Pancreas (tissue), 10 donors: ENCODE data around the gene TUBGCP3. TPM values are rescaled to one million over a fixed set of nuclear protein-coding genes. Genes with fewer than 3 reads are reported as not detected.

ENCODE experiments used
- ATAC-seq, 4 donors: fragments of 200-7000 bp; cut with Tn5 transposase; one replicate each; pipeline versions ENCODE4 v1.8.0 to v1.9.1; 2020; ENCODE audit warnings: mild to moderate bottlenecking in 4 of 4, moderate library complexity in 4 of 4
- DNase-seq, 6 donors: peaks; one replicate each; pipeline ENCODE4 v3.0.0-alpha.2; 2020
- FAIRE-seq: peaks from 2 replicates; lab custom pipeline; 2012; peaks lifted over from hg19 to GRCh38; lab: Jason Lieb, UNC
- H3K27ac ChIP-seq, 4 donors: fragments of 200-600 bp; sonication (generic); 1 replicate in 3 of 4; 2 replicates in 1 of 4; pipeline versions ENCODE4 v1.5.0 to v1.8.0; 2020
- H3K27me3 ChIP-seq, 4 donors: fragments of 200-600 bp; one replicate each; pipeline ENCODE4 v1.8.0; 2021
- H3K36me3 ChIP-seq, 3 donors: fragments of 200-600 bp; sonication (generic) in 1 of 3; one replicate each; pipeline versions ENCODE4 v1.5.0 to v1.8.0; 2020 to 2021
- H3K4me1 ChIP-seq, 3 donors: fragments of 200-600 bp; one replicate each; pipeline ENCODE4 v1.8.0; 2021
- H3K4me3 ChIP-seq, 4 donors: fragments of 200-600 bp; sonication (generic) in 2 of 4; one replicate each; pipeline versions ENCODE4 v1.5.0 to v1.8.0; 2020 to 2021
- H3K9me3 ChIP-seq, 4 donors: fragments of 200-600 bp; one replicate each; pipeline ENCODE4 v1.8.0; 2021
- CTCF ChIP-seq, 4 donors: fragments of 200-600 bp; sonication (generic) in 3 of 4; IDR thresholded peaks; one replicate each; pipeline versions ENCODE4 v1.5.0 to v1.8.0; 2021; ENCODE audit warnings: antibody characterized with exemption in 4 of 4
- WGBS, 2 donors: extraction: QIAGEN DNeasy Blood & Tissue Kit; methylation state at CpG; one replicate each; pipeline ENCODE4 v1.1.7; 2013; 5-methylcytosine and 5-hydroxymethylcytosine counted together
- intact Hi-C, 3 donors: fragments of 100-400 bp; cut with DNase I; formaldehyde crosslinking; loops; one replicate each; pipeline versions ENCODE4 v1.11.1 to v1.14.2; 2022
- polyA plus RNA-seq, 2 donors: library from polyadenylated mRNA; stranded (reverse); fragments of 200-250 nt; gene quantifications; one replicate each; pipeline ENCODE4 v1.2.3, GENCODE V29; 2013
- total RNA-seq, 6 donors: library from RNA; stranded (reverse); fragmentation: NEBNext Ultra II Directional in 4 of 6; extraction: Animal tissue kit (Norgen Biotek cat#: 25700) in 4 of 6; gene quantifications; one replicate each; pipeline versions ENCODE4 v1.2.1 to v1.2.4, GENCODE V29; 2021 to 2023
- donor health status: healthy with polysubstance abuse.
- donor health status: DM: no; HTN: no; CAD: no; lungs with moderate emphysema.
- donor health status: DM: no; HTN: no; CAD: no.
- donor health status: control.
- donor health status: control.
- donor health status: Bipolar disorder and iron deficiency.
- donor health status: DM: yes; HTN: yes; CAD: no.
- donor health status: DM: no; HTN: no; CAD: no.
- donor health status: DM: no; HTN: no; CAD: no.
- donor health status: DM: yes; HTN: yes; CAD: no.

Gene TUBGCP3
- total and polyA plus RNA-seq, 8 donors = 6.3 to 20.2 (median 12.6) TPM

- no peak overlapping the region for H3K4me3 ChIP-seq
- ATAC-seq = no peak
- no peaks in the 10 kb centered on the region for H3K27me3 ChIP-seq
Observed at GRCh38 chr13:112526146-112526853, 61.7 kb downstream of the TUBGCP3 start.

GRCh38 chr13:112525356-112525945 lies 62.5 kb downstream of the TUBGCP3 start:
- ATAC-seq = no peak
- FAIRE-seq = no peak
- TF ChIP-seq CTCF (IDR thresholded peaks at IDR 0.05) = no peak
- H3K27ac ChIP-seq = no peak overlapping the region
- DNase-seq = no peak
- H3K9me3 ChIP-seq = no peaks in the 10 kb centered on the region
- H3K4me1 ChIP-seq = no peaks in the 10 kb centered on the region
- intact Hi-C loops = no loop called here
- WGBS, 2 donors = 91 to 97% methylated on average over 7 of the region's 7 CpGs
- H3K4me3 ChIP-seq = no peak overlapping the region
- H3K36me3 ChIP-seq = peaks cover 0 to 18% (median 0%) of the 10 kb centered on the region in 3 donors
- no peaks in the 10 kb centered on the region for H3K27me3 ChIP-seq

More at GRCh38 chr13:112526146-112526853, 61.7 kb downstream of the TUBGCP3 start:
- 97 to 98% methylated on average over 9 of the region's 9 CpGs for WGBS, 2 donors
- Histone ChIP-seq H3K4me1 (no peaks in the 10 kb centered on the region), H3K36me3 (peaks cover 0 to 18% (median 0%) of the 10 kb centered on the region in 3 donors), H3K9me3 (no peaks in the 10 kb centered on the region), H3K27ac (no peak overlapping the region)
- intact Hi-C loops = no loop called here
- no peak for TF ChIP-seq CTCF (IDR thresholded peaks at IDR 0.05)
- FAIRE-seq (no peak), DNase-seq (no peak)

GRCh38 chr13:112522578-112522977 lies 65.4 kb downstream of the TUBGCP3 start:
- Histone ChIP-seq H3K4me3 (no peak overlapping the region), H3K9me3 (no peaks in the 10 kb centered on the region), H3K27me3 (no peaks in the 10 kb centered on the region), H3K36me3 (peaks cover 0 to 36% (median 3%) of the 10 kb centered on the region in 3 donors), H3K27ac (no peak overlapping the region), H3K4me1 (no peaks in the 10 kb centered on the region)
- no peak for TF ChIP-seq CTCF (IDR thresholded peaks at IDR 0.05)
- ATAC-seq (no peak), FAIRE-seq (no peak), DNase-seq (no peak)
- 90 to 94% methylated on average over 5 of the region's 5 CpGs for WGBS, 2 donors
- intact Hi-C loops = no loop called here

GRCh38 chr13:112521073-112521685 lies 66.8 kb downstream of the TUBGCP3 start:
- no peaks in the 10 kb centered on the region for H3K27me3 ChIP-seq
- no peaks in the 10 kb centered on the region for H3K9me3 ChIP-seq
- intact Hi-C loops = no loop called here
- H3K4me1 ChIP-seq = no peaks in the 10 kb centered on the region
- no peak overlapping the region for H3K27ac ChIP-seq
- TF ChIP-seq CTCF (IDR thresholded peaks at IDR 0.05) = no peak
- DNase-seq (no peak), FAIRE-seq (no peak), ATAC-seq (no peak)
- 85 to 94% methylated on average over 3 of the region's 3 CpGs for WGBS, 2 donors
- H3K4me3 ChIP-seq = no peak overlapping the region
- H3K36me3 ChIP-seq = peaks cover 0 to 36% (median 3%) of the 10 kb centered on the region in 3 donors
